ENCODE measurements around the gene ACER1. TPM values are rescaled to one million over a fixed set of nuclear protein-coding genes. Genes with fewer than 3 reads are reported as not detected.

ACER1 gene
- total and polyA plus RNA-seq, 2 of the 13 experiments (the other 11 are each of a cell fraction or from before 2014, with no cell fraction given) = not detected

GRCh38 chr19:6273701-6274601 is 59.5 kb downstream of the ACER1 start (continued):
- peak; percentile 95 for TF ChIP-seq PRDM10 (CRISPR knock-in tag; IDR thresholded peaks at IDR 0.05; ENCODE audit: low read depth)
- no peak for TF ChIP-seq FIP1L1 (IDR thresholded peaks at IDR 0.05; ENCODE audit: borderline replicate concordance, insufficient read depth, low read depth, low read length)
- no peak for TF ChIP-seq ZBTB39 (CRISPR knock-in tag; IDR thresholded peaks at IDR 0.05)
- TF ChIP-seq ZNF33B (CRISPR knock-in tag; IDR thresholded peaks at IDR 0.05) = no peak
- 0 out of 2 replicates have a peak, but pooled peaks have one; percentile 29 for TF ChIP-seq ZBTB7B (CRISPR knock-in tag; IDR thresholded peaks at IDR 0.05)
- TF ChIP-seq PATZ1 (CRISPR knock-in tag; IDR thresholded peaks at IDR 0.05) = peak; percentile 79
- peak; percentile 64 for TF ChIP-seq RARA (CRISPR knock-in tag; IDR thresholded peaks at IDR 0.05)
- peak; percentile 78 for TF ChIP-seq PAXIP1 (CRISPR knock-in tag; conservative IDR thresholded peaks at IDR 0.05)
- TF ChIP-seq SALL2 (CRISPR knock-in tag; IDR thresholded peaks at IDR 0.05) = no peak
- TF ChIP-seq MYPOP (CRISPR knock-in tag; IDR thresholded peaks at IDR 0.05) = peak; percentile 52; the same call in 1 of the 2 replicates
- TF ChIP-seq GABPA (IDR thresholded peaks at IDR 0.05; ENCODE audit: low read depth, low read length) = no peak
- TF ChIP-seq GABPA (CRISPR knock-in tag; IDR thresholded peaks at IDR 0.05; ENCODE audit: low read depth) = peak; percentile 56
- TF ChIP-seq SMARCC2 (IDR thresholded peaks at IDR 0.05) = no peak
- TF ChIP-seq ZNF160 (CRISPR knock-in tag; IDR thresholded peaks at IDR 0.05) = no peak
